T-cell (primary cell): ENCODE data around the gene GOLGA8B. TPM values are rescaled to one million over a fixed set of nuclear protein-coding genes. Genes with fewer than 3 reads are reported as not detected.

Source experiments
- ATAC-seq, 4 experiments: fragments of 200-7000 bp in 3 of 4; fragments of 150-1000 bp in 1 of 4; cut with Tn5 transposase; replicated peaks in 1 of 4; 1 replicate in 3 of 4; 2 replicates in 1 of 4; pipeline ENCODE4 v1.10.0; 2021; ENCODE audit warnings: moderate library complexity in 3 of 4, mild to moderate bottlenecking in 2 of 4, moderate number of reproducible peaks in 1 of 4
- CTCF ChIA-PET, 2 donors: fragments of 300-600 bp; sonication (Branson Sonifier 250); formaldehyde crosslinking; loops; one replicate each; lab custom pipeline; 2022; ENCODE audit warnings: antibody characterized with exemption in 2 of 2; lab: Charles Lee
- POLR2A ChIA-PET, 2 donors: fragments of 300-600 bp; sonication (Branson Sonifier 250); formaldehyde crosslinking; loops; one replicate each; lab custom pipeline; 2022; ENCODE audit warnings: antibody characterized with exemption in 2 of 2; lab: Charles Lee
- DNase-seq, 35 experiments: peaks; one replicate each; pipeline versions ENCODE4 v3.0.0 to v3.0.0-alpha.2; 2013 to 2023
- H3K27ac ChIP-seq: one replicate; pipeline ENCODE4 v1.5.1; 2013; ENCODE audit warnings: low read length
- H3K27me3 ChIP-seq, 2 experiments: replicated peaks in 1 of 2; 1 replicate in 1 of 2; 2 replicates in 1 of 2; pipeline versions ENCODE4 v1.6.1 to v1.7.0; 2013; ENCODE audit warnings: low read length in 1 of 2, mixed read lengths in 1 of 2; ENCODE audit not compliant: control insufficient read depth in 2 of 2, insufficient read depth in 2 of 2; ENCODE audit errors: extremely low read depth in 1 of 2
- H3K36me3 ChIP-seq, 2 donors: 1 replicate in 1 of 2; 2 replicates in 1 of 2; pipeline versions ENCODE4 v1.6.1 to v1.7.0; 2013; ENCODE audit warnings: low read length in 1 of 2; ENCODE audit not compliant: control insufficient read depth in 2 of 2, insufficient read depth in 1 of 2; ENCODE audit errors: extremely low read depth in 1 of 2
- H3K4me1 ChIP-seq, 2 experiments: 1 replicate in 1 of 2; 2 replicates in 1 of 2; pipeline versions ENCODE4 v1.6.1 to v1.7.0; 2013; ENCODE audit warnings: low read length in 2 of 2, mixed read lengths in 1 of 2; ENCODE audit not compliant: insufficient read depth in 2 of 2, control insufficient read depth in 1 of 2; ENCODE audit errors: extremely low read depth in 1 of 2
- H3K4me3 ChIP-seq, 2 donors: 1 replicate in 1 of 2; 2 replicates in 1 of 2; pipeline versions ENCODE4 v1.5.1 to v1.7.0; 2013; ENCODE audit warnings: mild to moderate bottlenecking in 2 of 2, low read length in 1 of 2, moderate library complexity in 1 of 2; ENCODE audit not compliant: control insufficient read depth in 1 of 2; ENCODE audit errors: extremely low read depth in 1 of 2
- H3K9me3 ChIP-seq: 2 replicates; pipeline ENCODE4 v1.7.0; 2013
- H3K27ac Mint-ChIP-seq, 2 donors: one replicate each; pipeline ENCODE4 v1.8.0; 2020 to 2021; ENCODE audit warnings: mild to moderate bottlenecking in 2 of 2, mixed read lengths in 2 of 2
- H3K27me3 Mint-ChIP-seq, 2 donors: one replicate each; pipeline ENCODE4 v1.8.0; 2021 to 2022; ENCODE audit warnings: mixed read lengths in 2 of 2
- H3K36me3 Mint-ChIP-seq: one replicate; pipeline ENCODE4 v1.8.0; 2021; ENCODE audit warnings: mixed read lengths
- H3K4me1 Mint-ChIP-seq, 3 donors: one replicate each; pipeline ENCODE4 v1.8.0; 2020 to 2022; ENCODE audit warnings: mixed read lengths in 3 of 3, mild to moderate bottlenecking in 1 of 3
- H3K4me3 Mint-ChIP-seq, 3 donors: one replicate each; pipeline ENCODE4 v1.8.0; 2020 to 2022; ENCODE audit warnings: mild to moderate bottlenecking in 3 of 3, mixed read lengths in 3 of 3, moderate library complexity in 3 of 3
- H3K9me3 Mint-ChIP-seq, 3 donors: one replicate each; pipeline ENCODE4 v1.8.0; 2020 to 2022; ENCODE audit warnings: mixed read lengths in 3 of 3
- WGBS: methylation state at CpG from one replicate; pipeline ENCODE4 v1.1.5; 2013; ENCODE audit warnings: missing lambda C conversion rate; ENCODE audit not compliant: insufficient coverage; 5-methylcytosine and 5-hydroxymethylcytosine counted together
- total RNA-seq, 35 experiments: library from RNA in 6 of 35; stranded (reverse) in 6 of 35; fragments of 120-200 nt in 1 of 35; gene quantifications; one replicate each; pipeline versions ENCODE4 v1.2.1 to v1.2.4 and lab custom pipeline; 2013 to 2026

GOLGA8B gene
- total RNA-seq, 5 donors from 2014 or later (not counting 1 experiment from before 2014, with no cell fraction given): 225 to 468 (median 379) TPM

GRCh38 chr15:34620814-34621213, 37.4 kb upstream of the GOLGA8B start:
- Histone ChIP-seq H3K36me3 (no peaks in the 10 kb centered on the region), H3K27ac (no peak overlapping the region), H3K9me3 (no peaks in the 10 kb centered on the region), H3K4me3 (no peak overlapping the region), H3K4me1 (no peaks in the 10 kb centered on the region), H3K27me3 (peaks cover 0 to 9% of the 10 kb centered on the region in 2 experiments)
- no peak for DNase-seq
- Mint-ChIP-seq H3K36me3 (no peaks in the 10 kb centered on the region), H3K4me1 (no peaks in the 10 kb centered on the region), H3K27ac (no peak overlapping the region), H3K4me3 (no peak overlapping the region), H3K9me3 (no peaks in the 10 kb centered on the region), H3K27me3 (peaks cover 35 to 40% of the 10 kb centered on the region in 2 donors)
- CTCF ChIA-PET: no interaction called here
- POLR2A ChIA-PET: interaction anchor here in 1 of 2 donors (0.6 kb wide), 1 partner anchor 30 kb away, joined by 3 read pairs; no protein-coding TSS in a partner anchor
- no peak for ATAC-seq
- 40% methylated on average over 1 of the region's 2 CpGs for WGBS

- H3K9me3 ChIP-seq: no peaks in the 10 kb centered on the region
- ATAC-seq (no peak), DNase-seq (no peak)
- H3K4me3 ChIP-seq: no peak overlapping the region
- no peaks in the 10 kb centered on the region for H3K36me3 Mint-ChIP-seq
- POLR2A ChIA-PET: no interaction called here
- WGBS: 0% methylated on average over 1 of the region's 1 CpG
- H3K27ac Mint-ChIP-seq: no peak overlapping the region
- H3K4me1 Mint-ChIP-seq: no peaks in the 10 kb centered on the region
- CTCF ChIA-PET: no interaction called here
- peaks cover 35 to 40% of the 10 kb centered on the region in 2 donors for H3K27me3 Mint-ChIP-seq
- no peak overlapping the region for H3K4me3 Mint-ChIP-seq
- H3K27ac ChIP-seq: no peak overlapping the region
- H3K4me1 ChIP-seq: no peaks in the 10 kb centered on the region
- no peaks in the 10 kb centered on the region for H3K36me3 ChIP-seq
- H3K27me3 ChIP-seq: peaks cover 0 to 9% of the 10 kb centered on the region in 2 experiments
- no peaks in the 10 kb centered on the region for H3K9me3 Mint-ChIP-seq
These were observed 36.7 kb upstream of the GOLGA8B start for GRCh38 chr15:34620142-34620541.

GRCh38 chr15:34619151-34619550, 35.7 kb upstream of the GOLGA8B start:
- Mint-ChIP-seq H3K9me3 (no peaks in the 10 kb centered on the region), H3K36me3 (no peaks in the 10 kb centered on the region), H3K27me3 (peaks cover 32 to 42% of the 10 kb centered on the region in 2 donors), H3K27ac (no peak overlapping the region), H3K4me1 (no peaks in the 10 kb centered on the region), H3K4me3 (no peak overlapping the region)
- Histone ChIP-seq H3K27me3 (peaks cover 0 to 9% of the 10 kb centered on the region in 2 experiments), H3K9me3 (no peaks in the 10 kb centered on the region), H3K4me1 (no peaks in the 10 kb centered on the region), H3K27ac (no peak overlapping the region), H3K4me3 (no peak overlapping the region), H3K36me3 (no peaks in the 10 kb centered on the region)
- POLR2A ChIA-PET: no interaction called here
- DNase-seq (no peak), ATAC-seq (no peak)
- WGBS: no CpG with 5 or more reads among the region's 7 CpGs
- CTCF ChIA-PET: no interaction called here

GRCh38 chr15:34618073-34618472, 34.6 kb upstream of the GOLGA8B start:
- CTCF ChIA-PET: interaction anchor here in 1 of 2 donors (0.8 kb wide), 1 partner anchor 19 kb away, joined by 3 read pairs; no protein-coding TSS in a partner anchor
- Mint-ChIP-seq H3K4me1 (no peaks in the 10 kb centered on the region), H3K4me3 (no peak overlapping the region), H3K36me3 (no peaks in the 10 kb centered on the region), H3K27me3 (peaks cover 30 to 39% of the 10 kb centered on the region in 2 donors), H3K27ac (no peak overlapping the region), H3K9me3 (no peaks in the 10 kb centered on the region)
- Histone ChIP-seq H3K9me3 (no peaks in the 10 kb centered on the region), H3K27me3 (peaks cover 0 to 6% of the 10 kb centered on the region in 2 experiments), H3K36me3 (no peaks in the 10 kb centered on the region), H3K27ac (no peak overlapping the region), H3K4me1 (no peaks in the 10 kb centered on the region), H3K4me3 (no peak overlapping the region)
- POLR2A ChIA-PET: interaction anchor here in 1 of 2 donors (0.7 kb wide), 1 partner anchor 18 kb away, joined by 5 read pairs; no protein-coding TSS in a partner anchor
- 86% methylated on average over 1 of the region's 2 CpGs for WGBS
- DNase-seq (no peak), ATAC-seq (no peak)

GRCh38 chr15:34616613-34617012, 33.2 kb upstream of the GOLGA8B start:
- no peak overlapping the region for H3K27ac ChIP-seq
- no peak overlapping the region for H3K4me3 Mint-ChIP-seq
- no peaks in the 10 kb centered on the region for H3K36me3 Mint-ChIP-seq
- ChIA-PET CTCF (no interaction called here), POLR2A (no interaction called here)
- DNase-seq (no peak), ATAC-seq (no peak)
- WGBS: 92% methylated on average over 2 of the region's 5 CpGs
- no peaks in the 10 kb centered on the region for H3K4me1 ChIP-seq
- peaks cover 0 to 6% of the 10 kb centered on the region in 2 experiments for H3K27me3 ChIP-seq
- H3K27ac Mint-ChIP-seq: no peak overlapping the region
- no peaks in the 10 kb centered on the region for H3K9me3 ChIP-seq
- no peaks in the 10 kb centered on the region for H3K4me1 Mint-ChIP-seq
- H3K27me3 Mint-ChIP-seq: peaks cover 21 to 38% of the 10 kb centered on the region in 2 donors
- no peaks in the 10 kb centered on the region for H3K9me3 Mint-ChIP-seq
- no peaks in the 10 kb centered on the region for H3K36me3 ChIP-seq
- no peak overlapping the region for H3K4me3 ChIP-seq

GRCh38 chr15:34613997-34614396, 30.5 kb upstream of the GOLGA8B start:
- Histone ChIP-seq H3K4me1 (peaks cover 5 to 10% of the 10 kb centered on the region in 2 experiments), H3K4me3 (no peak overlapping the region), H3K27me3 (peaks cover 0 to 4% of the 10 kb centered on the region in 2 experiments), H3K27ac (no peak overlapping the region), H3K36me3 (no peaks in the 10 kb centered on the region), H3K9me3 (no peaks in the 10 kb centered on the region)
- CTCF ChIA-PET: no interaction called here
- H3K36me3 Mint-ChIP-seq: no peaks in the 10 kb centered on the region
- ATAC-seq (no peak), DNase-seq (no peak)
- WGBS: no CpG with 5 or more reads among the region's 3 CpGs
- POLR2A ChIA-PET: no interaction called here
- H3K9me3 Mint-ChIP-seq: no peaks in the 10 kb centered on the region
- H3K27ac Mint-ChIP-seq: no peak overlapping the region
- peaks cover 7 to 34% of the 10 kb centered on the region in 2 donors for H3K27me3 Mint-ChIP-seq
- peaks cover 15% of the 10 kb centered on the region in 3 donors for H3K4me1 Mint-ChIP-seq
- H3K4me3 Mint-ChIP-seq: no peak overlapping the region
